Activated T-cell treated with anti-CD3 and anti-CD28 coated beads, Interleukin-2, amount 50 U/mL, for 48 hours (primary cell): ENCODE data around the gene TNS1.

Source experiments
- DNase-seq, 2 experiments: peaks; one replicate each; pipeline ENCODE4 v3.0.0-alpha.2; 2020

The TNS1 gene

GRCh38 chr2:217844696-217845095, 158.1 kb downstream of the TNS1 start:
- no peak for DNase-seq

GRCh38 chr2:217843324-217843723, 159.5 kb downstream of the TNS1 start:
- no peak for DNase-seq

GRCh38 chr2:217842017-217842416, 160.8 kb downstream of the TNS1 start:
- DNase-seq: no peak

GRCh38 chr2:217840522-217840921, 162.3 kb downstream of the TNS1 start:
- no peak for DNase-seq

- no peak for DNase-seq
Observed at GRCh38 chr2:217839750-217840107, 163.1 kb downstream of the TNS1 start.

- no peak for DNase-seq
Observed at GRCh38 chr2:217839073-217839749, 163.6 kb downstream of the TNS1 start.

- no peak for DNase-seq
Observed at GRCh38 chr2:217838409-217838831, 164.4 kb downstream of the TNS1 start.

GRCh38 chr2:217837530-217837929, 165.3 kb downstream of the TNS1 start:
- DNase-seq: no peak

GRCh38 chr2:217836901-217837491, 165.8 kb downstream of the TNS1 start:
- no peak for DNase-seq

GRCh38 chr2:217835931-217836891, 166.6 kb downstream of the TNS1 start:
- DNase-seq: no peak

GRCh38 chr2:217834744-217835513, 167.9 kb downstream of the TNS1 start:
- DNase-seq: no peak

- DNase-seq: no peak
Observed at GRCh38 chr2:217834057-217834620, 168.7 kb downstream of the TNS1 start.

- DNase-seq: no peak
Observed at GRCh38 chr2:217833439-217833838, 169.4 kb downstream of the TNS1 start.

GRCh38 chr2:217832987-217833386, 169.8 kb downstream of the TNS1 start:
- DNase-seq: no peak

- no peak for DNase-seq
Observed at GRCh38 chr2:217832115-217832514, 170.7 kb downstream of the TNS1 start.

- no peak for DNase-seq
Observed at GRCh38 chr2:217831306-217831705, 171.5 kb downstream of the TNS1 start.

- no peak for DNase-seq
Observed at GRCh38 chr2:217830807-217831206, 172.0 kb downstream of the TNS1 start.

GRCh38 chr2:217830061-217830460, 172.7 kb downstream of the TNS1 start:
- DNase-seq: no peak

- no peak for DNase-seq
Observed at GRCh38 chr2:217829420-217829819, 173.4 kb downstream of the TNS1 start.

GRCh38 chr2:217828336-217828735, 174.5 kb downstream of the TNS1 start:
- DNase-seq: no peak

GRCh38 chr2:217827430-217828201, 175.2 kb downstream of the TNS1 start:
- no peak for DNase-seq

- no peak for DNase-seq
Observed at GRCh38 chr2:217826991-217827390, 175.8 kb downstream of the TNS1 start.
